Mammary epithelial cell (primary cell): ENCODE measurements around the gene PTPN1.

Source experiments
- CTCF ChIP-seq, 2 donors: IDR thresholded peaks in 1 of 2; conservative IDR thresholded peaks in 1 of 2; 2 replicates each; pipeline ENCODE4 v1.5.1; 2011 to 2012; ENCODE audit warnings: inconsistent platforms in 2 of 2, low read length in 2 of 2, mild to moderate bottlenecking in 2 of 2, control low read depth in 1 of 2, low read depth in 1 of 2; ENCODE audit not compliant: insufficient read depth in 1 of 2; ENCODE audit errors: extremely low read depth in 1 of 2
- EZH2 ChIP-seq: IDR thresholded peaks from 2 replicates; pipeline ENCODE4 v1.6.1; 2012; ENCODE audit warnings: low read length, inconsistent platforms, borderline replicate concordance

- TF ChIP-seq CTCF (conservative IDR thresholded peaks at IDR 0.05 in 1 of 2, IDR thresholded peaks at IDR 0.05 in 1 of 2; ENCODE audit: extremely low read depth in 1 of 2, insufficient read depth in 1 of 2, low read depth in 1 of 2, low read length in 2 of 2) (no peak), EZH2 (no peak)
These were observed 97.9 kb downstream of the PTPN1 start for GRCh38 chr20:50607850-50608749.
